ENCODE data around the gene TARS3.

The TARS3 gene

GRCh38 chr15:101718896-101719295 is 5.4 kb downstream of the TARS3 start:
- no peak overlapping the region for H3K4me3 ChIP-seq (ENCODE audit: low read depth, low read length)
- TF ChIP-seq, protein P1, sequence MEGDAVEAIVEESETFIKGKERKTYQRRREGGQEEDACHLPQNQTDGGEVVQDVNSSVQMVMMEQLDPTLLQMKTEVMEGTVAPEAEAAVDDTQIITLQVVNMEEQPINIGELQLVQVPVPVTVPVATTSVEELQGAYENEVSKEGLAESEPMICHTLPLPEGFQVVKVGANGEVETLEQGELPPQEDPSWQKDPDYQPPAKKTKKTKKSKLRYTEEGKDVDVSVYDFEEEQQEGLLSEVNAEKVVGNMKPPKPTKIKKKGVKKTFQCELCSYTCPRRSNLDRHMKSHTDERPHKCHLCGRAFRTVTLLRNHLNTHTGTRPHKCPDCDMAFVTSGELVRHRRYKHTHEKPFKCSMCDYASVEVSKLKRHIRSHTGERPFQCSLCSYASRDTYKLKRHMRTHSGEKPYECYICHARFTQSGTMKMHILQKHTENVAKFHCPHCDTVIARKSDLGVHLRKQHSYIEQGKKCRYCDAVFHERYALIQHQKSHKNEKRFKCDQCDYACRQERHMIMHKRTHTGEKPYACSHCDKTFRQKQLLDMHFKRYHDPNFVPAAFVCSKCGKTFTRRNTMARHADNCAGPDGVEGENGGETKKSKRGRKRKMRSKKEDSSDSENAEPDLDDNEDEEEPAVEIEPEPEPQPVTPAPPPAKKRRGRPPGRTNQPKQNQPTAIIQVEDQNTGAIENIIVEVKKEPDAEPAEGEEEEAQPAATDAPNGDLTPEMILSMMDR (IDR thresholded peaks at IDR 0.05; ENCODE audit: low read depth, low read length) = no peak

DNA sequence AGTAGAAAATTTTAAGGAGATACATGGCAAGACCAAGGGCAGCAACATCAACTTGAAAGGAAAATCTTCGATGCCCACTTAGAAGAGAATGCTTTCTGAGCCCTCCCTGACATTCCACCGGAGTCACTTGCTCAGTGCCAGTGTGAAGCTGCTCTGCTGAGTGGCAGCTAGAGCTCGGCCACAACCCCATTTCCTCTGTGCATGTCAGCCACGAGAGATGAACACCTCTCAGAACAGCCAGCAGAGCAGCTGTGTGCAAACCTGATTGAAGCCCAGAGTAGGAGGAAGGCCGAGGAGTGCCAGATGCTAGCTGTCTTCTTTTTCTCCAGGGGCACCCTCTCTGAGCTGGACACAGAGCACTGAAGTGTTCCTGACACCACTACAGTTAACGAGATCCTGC is 12.2 kb downstream of the TARS3 start:
- no peak overlapping the region for H3K4me3 ChIP-seq (ENCODE audit: low read depth, low read length)
- TF ChIP-seq, protein P1 (IDR thresholded peaks at IDR 0.05; ENCODE audit: low read depth, low read length) = no peak

GRCh38 chr15:101710806-101711205 is 13.5 kb downstream of the TARS3 start:
- TF ChIP-seq, protein P1 (IDR thresholded peaks at IDR 0.05; ENCODE audit: low read depth, low read length) = no peak

GRCh38 chr15:101709466-101709865 is 14.8 kb downstream of the TARS3 start:
- TF ChIP-seq, protein P1 (IDR thresholded peaks at IDR 0.05; ENCODE audit: low read depth, low read length) = no peak
- H3K4me3 ChIP-seq (ENCODE audit: low read depth, low read length) = no peak overlapping the region

More at GRCh38 chr15:101710806-101711205, 13.5 kb downstream of the TARS3 start:
- H3K4me3 ChIP-seq (ENCODE audit: low read depth, low read length) = no peak overlapping the region

GRCh38 chr15:101707983-101708382 is 16.3 kb downstream of the TARS3 start:
- TF ChIP-seq, protein P1 (IDR thresholded peaks at IDR 0.05; ENCODE audit: low read depth, low read length) = no peak
- no peak overlapping the region for H3K4me3 ChIP-seq (ENCODE audit: low read depth, low read length)

DNA sequence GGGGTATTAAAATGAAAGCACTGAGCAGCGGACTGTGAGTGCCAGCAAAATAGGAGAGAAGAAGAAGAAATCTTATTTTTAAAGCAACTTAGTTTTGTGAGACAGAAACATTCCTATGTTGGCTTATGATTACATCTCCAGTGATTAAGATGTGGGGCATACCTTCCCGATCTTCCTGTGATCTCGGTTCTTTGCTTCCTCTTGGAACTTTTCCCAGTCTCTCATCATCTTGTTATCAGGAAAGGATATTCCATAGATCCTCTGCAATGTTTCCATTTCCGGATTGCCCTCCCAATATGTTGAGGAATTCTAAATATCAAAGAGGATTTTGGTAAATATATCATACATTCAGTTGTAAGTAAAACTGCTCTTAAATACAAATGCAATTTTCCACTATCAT is 22.2 kb downstream of the TARS3 start:
- TF ChIP-seq, protein P1 (IDR thresholded peaks at IDR 0.05; ENCODE audit: low read depth, low read length) = no peak
- no peak overlapping the region for H3K4me3 ChIP-seq (ENCODE audit: low read depth, low read length)

DNA sequence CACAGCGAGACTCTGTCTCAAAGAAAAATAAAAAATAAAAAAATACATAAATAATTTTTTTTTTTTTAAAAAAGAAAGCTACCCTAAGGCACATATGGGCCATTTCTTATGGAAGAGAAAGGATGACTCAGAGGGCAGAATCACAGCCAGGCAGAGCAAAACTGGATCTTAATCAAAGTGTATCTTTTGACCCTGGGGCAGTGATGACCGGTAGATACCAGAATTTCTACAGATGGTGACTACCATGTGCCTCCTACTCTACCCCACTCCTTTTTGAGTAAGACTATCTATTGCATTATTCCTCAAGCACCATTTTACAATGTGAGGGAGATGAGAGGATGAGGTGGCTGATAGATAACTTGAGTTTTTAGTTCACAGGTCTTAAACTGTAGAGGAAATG is 26.0 kb downstream of the TARS3 start:
- H3K4me3 ChIP-seq (ENCODE audit: low read depth, low read length) = no peak overlapping the region
- TF ChIP-seq, protein P1 (IDR thresholded peaks at IDR 0.05; ENCODE audit: low read depth, low read length) = no peak

Data from WI38 (cell line).